GM12878 (cell line): ENCODE measurements around the gene KDSR. TPM values are rescaled to one million over a fixed set of nuclear protein-coding genes. Genes with fewer than 3 reads are reported as not detected.

ENCODE experiments used
- BMI1 ChIP-seq: fragments of 450-650 bp; IDR thresholded peaks from 2 replicates; pipeline ENCODE4 v1.6.1; 2016; ENCODE audit warnings: mild to moderate bottlenecking, moderate library complexity, borderline replicate concordance
- CBFB ChIP-seq: IDR thresholded peaks from 2 replicates; pipeline ENCODE4 v1.6.1; 2016; ENCODE audit warnings: antibody characterized with exemption, low read depth
- CHD4 ChIP-seq: fragments of 200-600 bp; sonication (generic); IDR thresholded peaks from 2 replicates; pipeline ENCODE4 v1.6.1; 2016; ENCODE audit warnings: mild to moderate bottlenecking
- IKZF2 ChIP-seq, 2 experiments: fragments of 450-650 bp; IDR thresholded peaks; 2 replicates each; pipeline ENCODE4 v1.6.1; 2017; ENCODE audit warnings: mild to moderate bottlenecking in 2 of 2, moderate library complexity in 2 of 2
- JUNB ChIP-seq: IDR thresholded peaks from 2 replicates; pipeline ENCODE4 v1.6.1; 2016; ENCODE audit warnings: antibody characterized with exemption, mild to moderate bottlenecking
- KAT2A ChIP-seq: conservative IDR thresholded peaks from 2 replicates; pipeline ENCODE4 v1.6.1; 2011; ENCODE audit warnings: low read depth, low read length; ENCODE audit not compliant: control insufficient read depth
- LARP7 ChIP-seq: fragments of 450-650 bp; IDR thresholded peaks from 2 replicates; pipeline ENCODE4 v1.6.1; 2017; ENCODE audit warnings: mild to moderate bottlenecking
- MXI1 ChIP-seq: fragments of 150-350 bp; IDR thresholded peaks from 2 replicates; pipeline ENCODE4 v1.6.1; 2011; ENCODE audit warnings: low read depth, mild to moderate bottlenecking, inconsistent platforms, low read length, improper control_type of control experiment
- NFIC ChIP-seq: IDR thresholded peaks from 2 replicates; pipeline ENCODE4 v1.6.1; 2012; ENCODE audit warnings: low read depth, mild to moderate bottlenecking, inconsistent platforms, low read length, moderate library complexity
- NFYA ChIP-seq: IDR thresholded peaks from 2 replicates; pipeline ENCODE4 v1.6.1; 2011; ENCODE audit warnings: low read depth, mild to moderate bottlenecking, low read length, improper control_type of control experiment, borderline replicate concordance
- NFYB ChIP-seq: IDR thresholded peaks from 2 replicates; pipeline ENCODE4 v1.6.1; 2011; ENCODE audit warnings: low read depth, mild to moderate bottlenecking, low read length, improper control_type of control experiment, moderate library complexity; ENCODE audit not compliant: insufficient read depth
- POLR2A ChIP-seq: IDR thresholded peaks from 2 replicates; pipeline ENCODE4 v1.6.1; 2011; ENCODE audit warnings: low read depth, mild to moderate bottlenecking, low read length
- POLR2AphosphoS2 ChIP-seq: IDR thresholded peaks from 2 replicates; pipeline ENCODE4 v1.6.1; 2011; ENCODE audit warnings: low read depth, mild to moderate bottlenecking, low read length, improper control_type of control experiment, moderate library complexity
- POU2F2 ChIP-seq: IDR thresholded peaks from 3 replicates; pipeline ENCODE4 v1.6.1; 2011; ENCODE audit warnings: low read depth, mild to moderate bottlenecking, low read length, borderline replicate concordance
- RAD21 ChIP-seq: IDR thresholded peaks from 2 replicates; pipeline ENCODE4 v1.6.1; 2011; ENCODE audit warnings: mild to moderate bottlenecking, low read depth, low read length, moderate library complexity; ENCODE audit not compliant: insufficient read depth
- RB1 ChIP-seq: fragments of 450-650 bp; formaldehyde crosslinking; IDR thresholded peaks from 2 replicates; pipeline ENCODE4 v1.6.1; 2017; ENCODE audit warnings: mild to moderate bottlenecking, borderline replicate concordance
- RBBP5 ChIP-seq: fragments of 200-600 bp; sonication (generic); conservative IDR thresholded peaks from 2 replicates; pipeline ENCODE4 v1.6.1; 2016
- RELA ChIP-seq: fragments of 450-650 bp; IDR thresholded peaks from 2 replicates; pipeline ENCODE4 v1.8.0; 2014; ENCODE audit warnings: borderline replicate concordance; ENCODE audit not compliant: partially characterized antibody
- RUNX3 ChIP-seq: IDR thresholded peaks from 2 replicates; pipeline ENCODE4 v1.6.1; 2012; ENCODE audit warnings: low read length, inconsistent platforms
- SUZ12 ChIP-seq: fragments of 200-600 bp; sonication (generic); IDR thresholded peaks from one replicate; pipeline ENCODE4 v1.6.1; 2018; ENCODE audit warnings: antibody characterized with exemption, mild to moderate bottlenecking; ENCODE audit not compliant: unreplicated experiment
- TAF1 ChIP-seq: IDR thresholded peaks from 2 replicates; pipeline ENCODE4 v1.6.1; 2011; ENCODE audit warnings: mild to moderate bottlenecking, low read depth, low read length, borderline replicate concordance
- TBL1XR1 ChIP-seq: IDR thresholded peaks from 2 replicates; pipeline ENCODE4 v1.6.1; 2012; ENCODE audit warnings: low read depth, low read length, improper control_type of control experiment
- TCF12 ChIP-seq: IDR thresholded peaks from 2 replicates; pipeline ENCODE4 v1.6.1; 2011; ENCODE audit warnings: low read depth, mild to moderate bottlenecking, low read length
- WRNIP1 ChIP-seq: IDR thresholded peaks from 2 replicates; pipeline ENCODE4 v1.6.1; 2011; ENCODE audit warnings: low read depth, low read length, improper control_type of control experiment, borderline replicate concordance
- ZNF274 ChIP-seq: IDR thresholded peaks from one replicate; pipeline ENCODE4 v1.8.0; 2011; ENCODE audit not compliant: insufficient read length, insufficient read depth
- ZZZ3 ChIP-seq: IDR thresholded peaks from 2 replicates; pipeline ENCODE4 v1.6.1; 2011; ENCODE audit warnings: low read depth; ENCODE audit not compliant: control insufficient read depth, insufficient read length
- polyA plus RNA-seq, 11 experiments: library from polyadenylated mRNA; depleted of rRNA in 4 of 11; unstranded in 6 of 11; stranded (reverse) in 5 of 11; fragments of >200 nt; fragmentation: Nextera tagmentation in 4 of 11; fragmentation: Illumina TruSeq in 1 of 11; extraction: Ambion mirVana in 4 of 11; extraction: Trizol in 1 of 11; gene quantifications; 1 replicate in 1 of 11; 2 replicates in 10 of 11; pipeline versions ENCODE4 v1.2.1 to v1.2.3, GENCODE V29; 2011 to 2016; ENCODE audit warnings: inconsistent platforms in 2 of 11, missing spikeins in 2 of 11, low read depth in 1 of 11
- total RNA-seq, 4 experiments: library from RNA; depleted of rRNA in 3 of 4; stranded (reverse); fragments of >200 nt in 3 of 4; fragmentation: Illumina TruSeq in 1 of 4; extraction: Trizol in 1 of 4; gene quantifications; 2 replicates each; pipeline versions ENCODE4 v1.2.1 to v1.2.3, GENCODE V29; 2013 to 2021
- TF ChIP-seq, protein P1 (sequence below): IDR thresholded peaks from 2 replicates; pipeline ENCODE4 v1.6.1; 2012; ENCODE audit warnings: low read depth, low read length, improper control_type of control experiment
- TF ChIP-seq, protein P2 (sequence below): fragments of 450-650 bp; IDR thresholded peaks from 2 replicates; pipeline ENCODE4 v1.6.1; 2018; ENCODE audit warnings: mild to moderate bottlenecking, low read depth, moderate library complexity; ENCODE audit not compliant: partially characterized antibody
- TF ChIP-seq, protein P3 (sequence below): fragments of 450-650 bp; IDR thresholded peaks from 2 replicates; pipeline ENCODE4 v1.6.1; 2016; ENCODE audit warnings: mild to moderate bottlenecking

Gene KDSR
- total and polyA plus RNA-seq, 10 of the 15 experiments (the other 5 are each of a cell fraction or from before 2014, with no cell fraction given) = 5.2 to 25.9 (median 14.3) TPM

DNA sequence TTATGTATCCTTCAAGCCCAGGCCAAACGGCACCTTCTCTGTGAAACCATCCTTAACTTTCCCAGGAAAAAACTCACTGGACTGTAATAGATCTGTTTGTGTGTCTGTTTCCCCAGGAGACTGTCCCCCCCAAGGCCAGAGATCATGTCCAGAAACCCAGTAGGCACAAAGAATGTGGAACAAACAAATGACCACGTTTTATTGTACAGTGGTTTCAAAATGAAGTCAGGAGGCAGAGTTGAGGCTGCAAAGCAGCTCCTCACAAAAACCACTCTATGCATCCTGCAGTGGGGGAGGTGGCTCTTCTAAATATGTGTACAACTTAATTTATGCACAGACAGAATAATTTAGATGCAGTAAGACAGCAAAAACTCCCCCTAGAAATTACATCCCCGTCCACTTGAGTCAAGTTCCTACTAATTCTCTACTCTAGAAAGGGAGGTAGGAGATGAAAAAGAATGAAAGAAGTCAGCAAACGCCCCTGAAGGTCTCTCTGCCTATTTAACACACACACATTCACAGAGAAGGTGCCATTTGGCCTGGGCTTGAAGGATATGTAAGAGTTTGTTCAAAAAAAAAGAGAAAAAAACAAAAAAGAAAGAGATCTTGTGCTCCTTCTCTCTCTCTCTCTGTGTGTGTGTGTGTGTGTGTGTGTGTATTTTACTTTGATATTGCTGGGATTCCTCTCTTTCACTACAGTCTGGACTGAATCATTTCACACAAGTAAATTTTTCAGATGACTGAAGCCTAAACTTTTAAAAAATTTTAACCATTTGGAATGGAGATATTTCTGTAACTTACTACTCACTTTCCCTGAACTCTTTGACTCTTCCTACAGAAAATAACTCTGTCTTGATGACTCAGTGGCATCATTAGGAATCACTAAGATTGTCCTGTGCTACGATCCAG is 66.9 kb downstream of the KDSR start (continued):
- TF ChIP-seq POLR2A (no peak), ZNF274 (no peak), TBL1XR1 (0 out of 2 replicates have a peak, but pooled peaks have one; percentile 60), LARP7 (no peak), RUNX3 (peak; percentile 84), TAF1 (no peak), IKZF2 (IDR thresholded peaks at IDR 0.05) (peak; percentile 20 to 49; a peak in 2 of 4 replicates), POU2F2 (peak; percentile 75; the same call in 1 of the 3 replicates), RELA (no peak), POLR2AphosphoS2 (no peak), WRNIP1 (no peak), CBFB (no peak), RBBP5 (no peak), RAD21 (no peak), ZZZ3 (no peak), JUNB (peak; percentile 25; the same call in 1 of the 2 replicates), NFIC (peak; percentile 70), SUZ12 (no peak), NFYA (no peak), CHD4 (no peak), NFYB (no peak), BMI1 (no peak), MXI1 (no peak), RB1 (no peak), TCF12 (no peak), KAT2A (no peak)
- TF ChIP-seq, protein P1, sequence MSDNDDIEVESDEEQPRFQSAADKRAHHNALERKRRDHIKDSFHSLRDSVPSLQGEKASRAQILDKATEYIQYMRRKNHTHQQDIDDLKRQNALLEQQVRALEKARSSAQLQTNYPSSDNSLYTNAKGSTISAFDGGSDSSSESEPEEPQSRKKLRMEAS = no peak
- TF ChIP-seq, protein P2, sequence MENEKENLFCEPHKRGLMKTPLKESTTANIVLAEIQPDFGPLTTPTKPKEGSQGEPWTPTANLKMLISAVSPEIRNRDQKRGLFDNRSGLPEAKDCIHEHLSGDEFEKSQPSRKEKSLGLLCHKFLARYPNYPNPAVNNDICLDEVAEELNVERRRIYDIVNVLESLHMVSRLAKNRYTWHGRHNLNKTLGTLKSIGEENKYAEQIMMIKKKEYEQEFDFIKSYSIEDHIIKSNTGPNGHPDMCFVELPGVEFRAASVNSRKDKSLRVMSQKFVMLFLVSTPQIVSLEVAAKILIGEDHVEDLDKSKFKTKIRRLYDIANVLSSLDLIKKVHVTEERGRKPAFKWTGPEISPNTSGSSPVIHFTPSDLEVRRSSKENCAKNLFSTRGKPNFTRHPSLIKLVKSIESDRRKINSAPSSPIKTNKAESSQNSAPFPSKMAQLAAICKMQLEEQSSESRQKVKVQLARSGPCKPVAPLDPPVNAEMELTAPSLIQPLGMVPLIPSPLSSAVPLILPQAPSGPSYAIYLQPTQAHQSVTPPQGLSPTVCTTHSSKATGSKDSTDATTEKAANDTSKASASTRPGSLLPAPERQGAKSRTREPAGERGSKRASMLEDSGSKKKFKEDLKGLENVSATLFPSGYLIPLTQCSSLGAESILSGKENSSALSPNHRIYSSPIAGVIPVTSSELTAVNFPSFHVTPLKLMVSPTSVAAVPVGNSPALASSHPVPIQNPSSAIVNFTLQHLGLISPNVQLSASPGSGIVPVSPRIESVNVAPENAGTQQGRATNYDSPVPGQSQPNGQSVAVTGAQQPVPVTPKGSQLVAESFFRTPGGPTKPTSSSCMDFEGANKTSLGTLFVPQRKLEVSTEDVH = no peak
- TF ChIP-seq, protein P3, sequence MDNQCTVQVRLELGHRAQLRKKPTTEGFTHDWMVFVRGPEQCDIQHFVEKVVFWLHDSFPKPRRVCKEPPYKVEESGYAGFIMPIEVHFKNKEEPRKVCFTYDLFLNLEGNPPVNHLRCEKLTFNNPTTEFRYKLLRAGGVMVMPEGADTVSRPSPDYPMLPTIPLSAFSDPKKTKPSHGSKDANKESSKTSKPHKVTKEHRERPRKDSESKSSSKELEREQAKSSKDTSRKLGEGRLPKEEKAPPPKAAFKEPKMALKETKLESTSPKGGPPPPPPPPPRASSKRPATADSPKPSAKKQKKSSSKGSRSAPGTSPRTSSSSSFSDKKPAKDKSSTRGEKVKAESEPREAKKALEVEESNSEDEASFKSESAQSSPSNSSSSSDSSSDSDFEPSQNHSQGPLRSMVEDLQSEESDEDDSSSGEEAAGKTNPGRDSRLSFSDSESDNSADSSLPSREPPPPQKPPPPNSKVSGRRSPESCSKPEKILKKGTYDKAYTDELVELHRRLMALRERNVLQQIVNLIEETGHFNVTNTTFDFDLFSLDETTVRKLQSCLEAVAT = no peak
